Lower leg skin (tissue), 4 donors: ENCODE measurements around the gene ASAP3. TPM values are rescaled to one million over a fixed set of nuclear protein-coding genes. Genes with fewer than 3 reads are reported as not detected.

Source experiments
- DNase-seq, 2 donors: peaks; one replicate each; pipeline ENCODE4 v3.0.0-alpha.2; 2019; ENCODE audit warnings: low spot score in 2 of 2
- H3K4me3 ChIP-seq: fragments of 200-600 bp; sonication (generic); 2 replicates; pipeline ENCODE4 v1.5.1; 2017; ENCODE audit warnings: mild to moderate bottlenecking, low read depth; ENCODE audit not compliant: poor library complexity, severe bottlenecking
- POLR2A ChIP-seq, 2 donors: fragments of 450-650 bp; IDR thresholded peaks; one replicate each; pipeline ENCODE4 v1.6.1; 2016 to 2017; ENCODE audit warnings: antibody characterized with exemption in 2 of 2, mild to moderate bottlenecking in 1 of 2, moderate library complexity in 1 of 2
- WGBS, 2 donors: methylation state at CpG; one replicate each; pipeline ENCODE4 v1.1.5; 2018; 5-methylcytosine and 5-hydroxymethylcytosine counted together
- intact Hi-C: fragments of 100-400 bp; cut with DNase I; formaldehyde crosslinking; loops from one replicate; pipeline ENCODE4 v1.15.0; 2023; ENCODE audit warnings: low total_unique reads
- total RNA-seq, 4 donors: library from RNA; depleted of rRNA; stranded (reverse); fragments of >200 nt; gene quantifications; one replicate each; pipeline ENCODE4 v1.1.0, GENCODE V29; 2016
- TF ChIP-seq, protein P1 (sequence below), 3 donors: fragments of 450-650 bp; IDR thresholded peaks; one replicate each; pipeline ENCODE4 v1.5.1; 2016; ENCODE audit warnings: antibody characterized with exemption in 3 of 3, mild to moderate bottlenecking in 3 of 3, moderate library complexity in 2 of 3

ASAP3 gene
- total RNA-seq, 4 donors from 2014 or later: 103 to 114 (median 108) TPM

DNA sequence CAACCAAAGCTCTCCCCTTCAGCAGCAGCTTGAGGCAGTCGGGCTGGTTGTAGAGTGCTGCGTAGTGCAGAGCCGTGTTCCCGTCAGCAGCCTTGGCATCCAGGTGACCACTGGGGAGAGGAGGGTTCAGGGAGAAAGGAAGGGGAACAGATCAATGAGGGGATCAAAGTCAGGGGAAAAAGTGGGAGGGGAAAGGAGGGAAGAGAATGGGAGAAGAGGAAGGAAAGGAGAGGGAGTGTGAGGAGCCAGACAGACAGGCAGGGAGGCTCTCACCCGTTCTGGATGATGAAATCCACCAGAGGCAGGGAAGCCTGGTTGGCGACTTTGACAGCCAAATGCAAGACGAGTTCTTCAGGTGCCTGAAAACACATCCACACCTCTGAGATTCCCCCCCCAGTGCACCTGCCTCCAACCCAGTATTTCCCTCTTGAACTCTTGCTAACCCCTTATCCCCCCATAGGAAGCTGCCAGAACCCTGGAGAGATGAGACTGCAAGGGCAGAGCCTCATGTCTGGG lies 49.7 kb downstream of the ASAP3 start:
- no peak for TF ChIP-seq POLR2A (IDR thresholded peaks at IDR 0.05)
- TF ChIP-seq, protein P1, sequence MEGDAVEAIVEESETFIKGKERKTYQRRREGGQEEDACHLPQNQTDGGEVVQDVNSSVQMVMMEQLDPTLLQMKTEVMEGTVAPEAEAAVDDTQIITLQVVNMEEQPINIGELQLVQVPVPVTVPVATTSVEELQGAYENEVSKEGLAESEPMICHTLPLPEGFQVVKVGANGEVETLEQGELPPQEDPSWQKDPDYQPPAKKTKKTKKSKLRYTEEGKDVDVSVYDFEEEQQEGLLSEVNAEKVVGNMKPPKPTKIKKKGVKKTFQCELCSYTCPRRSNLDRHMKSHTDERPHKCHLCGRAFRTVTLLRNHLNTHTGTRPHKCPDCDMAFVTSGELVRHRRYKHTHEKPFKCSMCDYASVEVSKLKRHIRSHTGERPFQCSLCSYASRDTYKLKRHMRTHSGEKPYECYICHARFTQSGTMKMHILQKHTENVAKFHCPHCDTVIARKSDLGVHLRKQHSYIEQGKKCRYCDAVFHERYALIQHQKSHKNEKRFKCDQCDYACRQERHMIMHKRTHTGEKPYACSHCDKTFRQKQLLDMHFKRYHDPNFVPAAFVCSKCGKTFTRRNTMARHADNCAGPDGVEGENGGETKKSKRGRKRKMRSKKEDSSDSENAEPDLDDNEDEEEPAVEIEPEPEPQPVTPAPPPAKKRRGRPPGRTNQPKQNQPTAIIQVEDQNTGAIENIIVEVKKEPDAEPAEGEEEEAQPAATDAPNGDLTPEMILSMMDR (IDR thresholded peaks at IDR 0.05): no peak
- 72 to 74% methylated on average over 7 of the region's 7 CpGs for WGBS, 2 donors
- no peak overlapping the region for H3K4me3 ChIP-seq
- DNase-seq: no peak
- intact Hi-C loops: no loop called here

DNA sequence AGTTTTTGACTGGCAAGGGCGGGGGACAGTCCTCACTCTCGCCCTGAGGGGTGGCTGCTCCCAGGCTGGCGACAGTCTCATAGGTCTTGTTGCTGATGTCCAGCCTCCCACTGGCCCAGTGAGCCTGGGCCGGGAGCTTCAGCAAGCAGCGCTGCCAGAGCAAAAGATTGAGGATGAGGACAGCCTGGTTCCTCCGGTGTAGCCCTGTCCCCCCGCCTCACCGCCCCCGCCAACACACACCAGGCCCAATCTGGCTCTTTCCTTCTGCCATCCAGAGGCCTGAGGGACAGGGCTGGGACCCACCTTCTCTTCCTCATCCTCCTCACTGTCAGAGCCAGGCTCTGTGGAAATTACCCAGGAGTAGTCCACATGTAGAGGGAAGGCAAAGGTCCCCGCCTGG lies 50.9 kb downstream of the ASAP3 start:
- TF ChIP-seq POLR2A (IDR thresholded peaks at IDR 0.05): no peak
- TF ChIP-seq, protein P1 (IDR thresholded peaks at IDR 0.05): no peak
- intact Hi-C loops: no loop called here
- WGBS, 2 donors: 92 to 98% methylated on average over 9 to 10 of the region's 10 CpGs
- H3K4me3 ChIP-seq: no peak overlapping the region
- no peak for DNase-seq

DNA sequence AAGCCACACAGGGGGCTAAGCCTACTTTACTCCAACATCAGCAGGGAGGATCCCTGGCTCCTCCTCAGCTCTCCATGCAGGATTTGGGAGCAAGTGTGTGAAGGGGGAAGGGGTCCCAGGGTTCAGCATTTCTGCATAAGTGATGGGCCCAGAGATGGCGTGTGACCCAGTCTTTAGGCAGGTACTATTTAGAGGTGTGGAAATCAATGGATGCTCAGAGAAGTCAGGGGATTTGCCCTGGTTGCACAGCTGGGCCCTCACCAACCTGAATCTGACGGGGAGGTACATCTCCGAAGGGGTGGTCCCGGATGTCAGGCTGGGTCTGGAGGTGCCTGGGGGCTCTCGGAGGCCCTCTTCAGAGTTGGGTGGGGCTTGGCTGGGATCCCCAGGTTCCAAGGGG lies 52.5 kb downstream of the ASAP3 start:
- DNase-seq: no peak
- WGBS, 2 donors: 91 to 96% methylated on average over 4 to 5 of the region's 5 CpGs
- TF ChIP-seq, protein P1 (IDR thresholded peaks at IDR 0.05): no peak
- no peak for TF ChIP-seq POLR2A (IDR thresholded peaks at IDR 0.05)
- no peak overlapping the region for H3K4me3 ChIP-seq
- intact Hi-C loops: no loop called here

DNA sequence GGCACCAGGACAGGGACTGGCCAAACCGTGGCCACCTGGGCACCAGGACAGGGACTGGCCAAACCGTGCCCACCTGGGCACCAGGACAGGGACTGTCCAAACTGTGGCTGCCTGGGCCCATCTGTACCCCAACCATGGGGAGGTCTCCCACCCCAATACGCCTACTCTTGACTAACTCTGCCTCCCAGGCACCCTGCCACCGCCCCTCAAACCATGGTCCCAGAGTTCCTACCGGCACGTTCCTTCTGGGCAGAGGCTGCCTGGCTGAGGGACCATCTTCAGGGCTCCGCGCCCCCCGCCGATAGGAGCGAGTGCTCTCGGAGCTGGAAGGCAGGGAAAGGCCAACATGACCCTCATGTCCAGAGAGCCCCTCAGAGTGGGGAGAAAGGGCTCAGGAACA lies 53.2 kb downstream of the ASAP3 start:
- intact Hi-C loops: no loop called here
- H3K4me3 ChIP-seq: no peak overlapping the region
- DNase-seq: no peak
- WGBS, 2 donors: 91 to 97% methylated on average over 10 to 12 of the region's 12 CpGs
- TF ChIP-seq POLR2A (IDR thresholded peaks at IDR 0.05): no peak

DNA sequence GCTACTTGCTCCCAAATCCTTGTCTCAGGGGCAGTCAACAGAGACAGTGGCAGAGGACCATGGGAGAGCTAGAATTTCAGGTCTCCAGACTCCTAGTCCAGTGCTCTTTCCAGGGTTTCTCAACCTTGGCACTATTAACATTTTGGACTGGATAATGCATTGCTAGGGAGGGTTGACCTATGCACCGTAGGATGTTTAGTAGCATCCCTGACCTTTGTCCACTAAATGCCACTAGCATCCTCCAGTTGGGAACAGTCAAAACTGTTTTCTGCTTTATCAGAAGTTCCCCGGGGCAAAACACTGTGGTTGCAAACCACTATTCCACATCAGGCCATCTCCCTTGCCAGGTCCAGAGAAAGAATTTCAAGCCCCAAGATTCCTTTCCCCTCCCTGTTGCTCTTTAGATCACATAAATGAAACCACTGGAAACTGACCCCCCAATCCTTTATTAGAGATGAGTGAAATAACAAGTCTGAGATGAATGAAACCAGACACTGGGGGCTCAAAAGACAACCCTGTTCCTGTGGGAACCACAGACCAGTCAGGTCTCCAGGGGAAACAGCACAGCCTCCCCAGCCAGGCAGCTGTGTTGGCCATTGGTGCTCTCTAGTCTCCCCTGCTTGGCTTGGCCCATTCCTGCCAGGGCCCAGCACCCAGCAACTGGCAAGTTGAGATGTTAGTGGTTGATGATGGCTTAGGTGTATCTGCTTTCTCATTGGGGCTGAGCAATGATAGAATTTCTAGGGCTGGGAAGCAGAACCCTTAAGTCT lies 55.7 kb downstream of the ASAP3 start:
- DNase-seq: no peak
- WGBS, 2 donors: 73 to 85% methylated on average over 2 of the region's 2 CpGs
- TF ChIP-seq, protein P1 (IDR thresholded peaks at IDR 0.05): no peak
- TF ChIP-seq POLR2A (IDR thresholded peaks at IDR 0.05): no peak
- H3K4me3 ChIP-seq: no peak overlapping the region
- intact Hi-C loops: loop anchor here (10.0 kb wide), 1 partner anchor 56 kb away; the partner anchor contains the start of gene ASAP3

DNA sequence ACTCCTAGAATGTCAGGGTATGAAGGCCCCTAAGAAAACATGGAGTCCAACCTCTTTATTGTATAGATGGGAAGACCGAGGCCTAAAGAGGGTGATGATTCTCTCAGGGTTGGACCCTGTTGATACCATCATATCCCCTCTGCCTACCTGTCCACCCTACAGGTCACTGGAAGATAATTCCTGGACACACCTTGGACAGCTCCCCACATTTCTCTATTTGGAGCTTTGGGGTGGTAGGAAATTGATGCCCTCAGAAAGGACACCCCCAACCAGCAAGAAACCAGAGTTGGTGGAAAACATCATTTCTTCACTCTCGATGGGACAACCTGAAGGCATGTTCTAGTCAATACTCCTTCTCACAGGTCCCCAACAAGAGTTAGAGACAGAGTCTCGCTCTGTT lies 56.4 kb downstream of the ASAP3 start:
- TF ChIP-seq POLR2A (IDR thresholded peaks at IDR 0.05): no peak
- TF ChIP-seq, protein P1 (IDR thresholded peaks at IDR 0.05): no peak
- intact Hi-C loops: loop anchor here (10.0 kb wide), 1 partner anchor 57 kb away; the partner anchor contains the start of gene ASAP3
- DNase-seq: no peak
- H3K4me3 ChIP-seq: no peak overlapping the region
- WGBS, 2 donors: 97 to 100% methylated on average over 3 of the region's 3 CpGs
